Hindlimb muscle (tissue), 1 donor: Measurements from ENCODE around the gene COQ5. TPM values are rescaled to one million over a fixed set of nuclear protein-coding genes. Genes with fewer than 3 reads are reported as not detected.
"Not testable (repeated sequence)": the region's sequence is repeated elsewhere in the genome, so short reads cannot be mapped to it uniquely, and the experiment has no call there.

Experiments
- DNase-seq: peaks from one replicate; pipeline ENCODE4 v3.0.0-alpha.2; 2013
- polyA plus RNA-seq: library from polyadenylated mRNA; unstranded; fragments of 120-200 nt; gene quantifications from one replicate; pipeline ENCODE4 v1.2.1, GENCODE V29; 2013; ENCODE audit not compliant: insufficient read length

COQ5 gene
- polyA plus RNA-seq, 1 donor, result 38.3 TPM

GRCh38 chr12:120529641-120530417, 871 bp upstream of the COQ5 start:
- peak; percentile 25 for DNase-seq

GRCh38 chr12:120522568-120522967, 6.4 kb downstream of the COQ5 start:
- no peak for DNase-seq

- DNase-seq, result not testable (repeated sequence)
These were observed 9.6 kb downstream of the COQ5 start for GRCh38 chr12:120519324-120519723.

GRCh38 chr12:120515496-120515895, 13.5 kb downstream of the COQ5 start:
- DNase-seq, result no peak

GRCh38 chr12:120514002-120514401, 15.0 kb downstream of the COQ5 start:
- DNase-seq, result no peak

- DNase-seq, result no peak
These were observed 20.4 kb downstream of the COQ5 start for GRCh38 chr12:120508537-120508936.

GRCh38 chr12:120504587-120504986, 24.4 kb downstream of the COQ5 start:
- no peak for DNase-seq

- DNase-seq, result no peak
These were observed 28.4 kb downstream of the COQ5 start for GRCh38 chr12:120500581-120500980.

GRCh38 chr12:120498870-120499515, 30.0 kb downstream of the COQ5 start:
- DNase-seq, result no peak

- no peak for DNase-seq
These were observed 31.3 kb downstream of the COQ5 start for GRCh38 chr12:120497524-120498150.

GRCh38 chr12:120496413-120497340, 32.3 kb downstream of the COQ5 start:
- DNase-seq, result peak; percentile 31

- peak; percentile 94 for DNase-seq
These were observed 33.1 kb downstream of the COQ5 start, which contains the start of gene DYNLL1 for GRCh38 chr12:120495731-120496412. Gene DYNLL1 (plus strand): TSS chr12:120496113. CDS start chr12:120496422, 309 bp downstream.

GRCh38 chr12:120495186-120495730, 33.7 kb downstream of the COQ5 start:
- no peak for DNase-seq

GRCh38 chr12:120490833-120491512, 38.0 kb downstream of the COQ5 start:
- no peak for DNase-seq

- no peak for DNase-seq
These were observed 38.6 kb downstream of the COQ5 start for GRCh38 chr12:120490325-120490724.

GRCh38 chr12:120489018-120489417, 39.9 kb downstream of the COQ5 start:
- no peak for DNase-seq

- DNase-seq, result no peak
These were observed 40.8 kb downstream of the COQ5 start for GRCh38 chr12:120488057-120488640.

GRCh38 chr12:120487552-120487951, 41.4 kb downstream of the COQ5 start:
- DNase-seq, result not testable (repeated sequence)

- no peak for DNase-seq
These were observed 42.7 kb downstream of the COQ5 start for GRCh38 chr12:120485961-120486881.
